ENCODE measurements around the gene LGALS12. TPM values are rescaled to one million over a fixed set of nuclear protein-coding genes. Genes with fewer than 3 reads are reported as not detected.

Gene LGALS12
- polyA plus RNA-seq, 2 of the 4 experiments (the other 2 are of a cell fraction), result not detected

GRCh38 chr11:63485777-63486176 is 20.1 kb upstream of the LGALS12 start:
- WGBS (ENCODE audit: missing lambda C conversion rate), result 7% methylated on average over 3 of the region's 3 CpGs
- ChIA-PET POLR2A (no interaction called here), CTCF (no interaction called here)
- TF ChIP-seq EP300 (IDR thresholded peaks at IDR 0.05), result no peak
- TF ChIP-seq ELK1 (IDR thresholded peaks at IDR 0.05; ENCODE audit: low read depth, low read length), result no peak
- no peak for TF ChIP-seq MAZ (IDR thresholded peaks at IDR 0.05; ENCODE audit: borderline replicate concordance, low read depth, low read length)
- TF ChIP-seq FOXS1 (CRISPR knock-in tag; IDR thresholded peaks at IDR 0.05), result no peak
- no peak for TF ChIP-seq CHD2 (IDR thresholded peaks at IDR 0.05; ENCODE audit: low read length, partially characterized antibody)
- TF ChIP-seq KDM1A (IDR thresholded peaks at IDR 0.05; ENCODE audit: low read depth), result no peak
- TF ChIP-seq NFE2L2 (conservative IDR thresholded peaks at IDR 0.05; ENCODE audit: low read length), result no peak
- no peak for TF ChIP-seq ZNF302 (CRISPR knock-in tag; IDR thresholded peaks at IDR 0.05)
- TF ChIP-seq E2F6 (IDR thresholded peaks at IDR 0.05; ENCODE audit: borderline replicate concordance, low read depth), result no peak
- TF ChIP-seq ZFP36 (IDR thresholded peaks at IDR 0.05; ENCODE audit: borderline replicate concordance, partially characterized antibody), result no peak
- no peak for TF ChIP-seq MAFK (IDR thresholded peaks at IDR 0.05; ENCODE audit: partially characterized antibody)
- TF ChIP-seq MAX (IDR thresholded peaks at IDR 0.05), result no peak
- no peak for TF ChIP-seq ESRRA (IDR thresholded peaks at IDR 0.05; ENCODE audit: borderline replicate concordance, low read length)
- no peak for TF ChIP-seq TFCP2L1 (CRISPR knock-in tag; IDR thresholded peaks at IDR 0.05)
- no peak for TF ChIP-seq HMGXB4 (CRISPR knock-in tag; IDR thresholded peaks at IDR 0.05; ENCODE audit: borderline replicate concordance)
- ATAC-seq, result no peak
- Histone ChIP-seq H3K27ac (no peak overlapping the region), H3K9me3 (peaks cover 7% of the 10 kb centered on the region; the same call in 1 of the 3 replicates), H3K4me2 (no peak overlapping the region), H3K4me1 (no peaks in the 10 kb centered on the region), H3K4me3 (no peak overlapping the region)
- DNase-seq (ENCODE audit: low read depth in 1 of 2, low spot score in 1 of 2), result no peak
- FAIRE-seq, result no peak

- no peak for TF ChIP-seq ZNF302 (CRISPR knock-in tag; IDR thresholded peaks at IDR 0.05)
- TF ChIP-seq POLR2AphosphoS2 (conservative IDR thresholded peaks at IDR 0.05; ENCODE audit: low read length), result no peak
- TF ChIP-seq FOXS1 (CRISPR knock-in tag; IDR thresholded peaks at IDR 0.05), result no peak
- TF ChIP-seq MYC (IDR thresholded peaks at IDR 0.05; ENCODE audit: borderline replicate concordance, low read length), result no peak
- TF ChIP-seq JUNB (IDR thresholded peaks at IDR 0.05), result no peak
- no peak for TF ChIP-seq ZFP36 (IDR thresholded peaks at IDR 0.05; ENCODE audit: borderline replicate concordance, partially characterized antibody)
- no peak for TF ChIP-seq SMC3 (IDR thresholded peaks at IDR 0.05)
- no peak for TF ChIP-seq MAFK (IDR thresholded peaks at IDR 0.05; ENCODE audit: partially characterized antibody)
- no peak for TF ChIP-seq EHF (CRISPR knock-in tag; IDR thresholded peaks at IDR 0.05)
- no peak for TF ChIP-seq E2F6 (IDR thresholded peaks at IDR 0.05; ENCODE audit: borderline replicate concordance, low read depth)
- no peak for TF ChIP-seq REST (IDR thresholded peaks at IDR 0.05)
- no peak for TF ChIP-seq ZC3H11A (IDR thresholded peaks at IDR 0.05)
- TF ChIP-seq HEYL (CRISPR knock-in tag; IDR thresholded peaks at IDR 0.05), result no peak
- no peak for ATAC-seq
- peaks cover 12% of the 10 kb centered on the region; the same call in 1 of the 3 replicates for H3K9me3 ChIP-seq
- no peaks in the 10 kb centered on the region for H3K4me1 ChIP-seq
- no peak overlapping the region for H3K27ac ChIP-seq
- ChIA-PET CTCF (interaction anchor here (4.7 kb wide), 1 partner anchor 10 kb away, joined by 40 read pairs; no protein-coding TSS in a partner anchor), POLR2A (no interaction called here)
- WGBS (ENCODE audit: missing lambda C conversion rate), result 51% methylated on average over 1 of the region's 1 CpG
- H3K4me2 ChIP-seq, result no peak overlapping the region
- no peak overlapping the region for H3K4me3 ChIP-seq
- no peak for DNase-seq (ENCODE audit: low read depth in 1 of 2, low spot score in 1 of 2)
- FAIRE-seq, result no peak
Measured at GRCh38 chr11:63488789-63489188, 17.1 kb upstream of the LGALS12 start.
